Loucy (cell line): Measurements from ENCODE around the gene GRIP1.

ENCODE experiments used
- H2AFZ ChIP-seq: fragments of 200-600 bp; sonication (generic); 2 replicates; pipeline ENCODE4 v1.6.0; 2016; ENCODE audit warnings: antibody characterized with exemption, mild to moderate bottlenecking, low read length, moderate library complexity
- H3F3A ChIP-seq: fragments of 200-600 bp; 2 replicates; pipeline ENCODE4 v1.6.0; 2016; ENCODE audit warnings: antibody characterized with exemption, low read depth, mild to moderate bottlenecking
- H3K27me3 ChIP-seq: fragments of 200-600 bp; sonication (generic); 2 replicates; pipeline ENCODE4 v1.6.1; 2014; ENCODE audit warnings: low read length, mild to moderate bottlenecking; ENCODE audit not compliant: insufficient read depth, poor library complexity, severe bottlenecking
- H3K36me3 ChIP-seq: fragments of 200-600 bp; sonication (generic); 2 replicates; pipeline ENCODE4 v1.6.1; 2016; ENCODE audit warnings: low read length; ENCODE audit not compliant: insufficient read depth
- H3K4me1 ChIP-seq: fragments of 200-600 bp; sonication (generic); 2 replicates; pipeline ENCODE4 v1.5.1; 2014; ENCODE audit warnings: low read length, mild to moderate bottlenecking; ENCODE audit not compliant: insufficient read depth, poor library complexity, severe bottlenecking
- H3K4me2 ChIP-seq: fragments of 200-600 bp; sonication (generic); 2 replicates; pipeline ENCODE4 v1.6.0; 2014; ENCODE audit warnings: antibody characterized with exemption, low read length, low read depth, mild to moderate bottlenecking; ENCODE audit not compliant: poor library complexity, severe bottlenecking
- H3K4me3 ChIP-seq: fragments of 200-600 bp; sonication (generic); 2 replicates; pipeline ENCODE4 v1.5.1; 2014; ENCODE audit warnings: low read length, mild to moderate bottlenecking, mixed read lengths; ENCODE audit not compliant: poor library complexity, severe bottlenecking
- H3K79me2 ChIP-seq: fragments of 200-600 bp; sonication (generic); 2 replicates; pipeline ENCODE4 v1.6.1; 2014; ENCODE audit warnings: low read length; ENCODE audit not compliant: insufficient read depth
- H3K9ac ChIP-seq: fragments of 200-600 bp; sonication (generic); 2 replicates; pipeline ENCODE4 v1.6.0; 2014; ENCODE audit warnings: mild to moderate bottlenecking, low read depth, low read length, moderate library complexity; ENCODE audit not compliant: poor library complexity, severe bottlenecking
- H3K9me2 ChIP-seq: fragments of 200-600 bp; sonication (generic); replicated peaks from 2 replicates; pipeline ENCODE4 v1.6.1; 2016; ENCODE audit warnings: low read depth, low read length, mixed read lengths
- H3K9me3 ChIP-seq: fragments of 200-600 bp; sonication (generic); 2 replicates; pipeline ENCODE4 v1.6.1; 2014; ENCODE audit warnings: mild to moderate bottlenecking, antibody characterized with exemption, low read length, low read depth; ENCODE audit not compliant: insufficient read depth
- H4K20me1 ChIP-seq: fragments of 200-600 bp; sonication (generic); 2 replicates; pipeline ENCODE4 v1.6.0; 2014; ENCODE audit warnings: antibody characterized with exemption, low read length, mild to moderate bottlenecking; ENCODE audit not compliant: insufficient read depth, poor library complexity, severe bottlenecking
- CTCF ChIP-seq: fragments of 200-600 bp; sonication (generic); conservative IDR thresholded peaks from 2 replicates; pipeline ENCODE4 v1.5.1; 2014; ENCODE audit warnings: mild to moderate bottlenecking, antibody characterized with exemption, low read length
- EZH2phosphoT487 ChIP-seq: fragments of 200-600 bp; IDR thresholded peaks from 2 replicates; pipeline ENCODE4 v1.6.1; 2018; ENCODE audit warnings: antibody characterized with exemption, mild to moderate bottlenecking, moderate library complexity, borderline replicate concordance

GRIP1 gene

GRCh38 chr12:66724616-66725015, 45.7 kb upstream of the GRIP1 start:
- Histone ChIP-seq H3K79me2 (no peaks in the 10 kb centered on the region), H4K20me1 (no peaks in the 10 kb centered on the region), H3K36me3 (no peaks in the 10 kb centered on the region), H3K9ac (no peak overlapping the region), H3K4me3 (no peak overlapping the region), H3K27me3 (no peaks in the 10 kb centered on the region), H3F3A (no peaks in the 10 kb centered on the region), H3K9me2 (no peaks in the 10 kb centered on the region), H2AFZ (no peak overlapping the region), H3K4me1 (no peaks in the 10 kb centered on the region), H3K9me3 (no peaks in the 10 kb centered on the region), H3K4me2 (no peak overlapping the region)
- TF ChIP-seq EZH2phosphoT487 (no peak), CTCF (no peak)

GRCh38 chr12:66724026-66724425, 45.1 kb upstream of the GRIP1 start:
- Histone ChIP-seq H3K4me3 (no peak overlapping the region), H3K79me2 (no peaks in the 10 kb centered on the region), H3K9ac (no peak overlapping the region), H4K20me1 (no peaks in the 10 kb centered on the region), H3K4me1 (no peaks in the 10 kb centered on the region), H3K27me3 (no peaks in the 10 kb centered on the region), H3K9me3 (no peaks in the 10 kb centered on the region), H3K9me2 (no peaks in the 10 kb centered on the region), H3F3A (no peaks in the 10 kb centered on the region), H3K36me3 (no peaks in the 10 kb centered on the region), H2AFZ (no peak overlapping the region), H3K4me2 (no peak overlapping the region)
- TF ChIP-seq CTCF (no peak), EZH2phosphoT487 (no peak)

- TF ChIP-seq EZH2phosphoT487 (no peak), CTCF (no peak)
- no peak overlapping the region for H2AFZ ChIP-seq
Observed at GRCh38 chr12:66719862-66720261, 41.0 kb upstream of the GRIP1 start.

More at GRCh38 chr12:66719862-66720261, 41.0 kb upstream of the GRIP1 start:
- H3K27me3 ChIP-seq = no peaks in the 10 kb centered on the region
- no peaks in the 10 kb centered on the region for H4K20me1 ChIP-seq
- no peak overlapping the region for H3K4me3 ChIP-seq
- H3K36me3 ChIP-seq = no peaks in the 10 kb centered on the region
- H3K4me1 ChIP-seq = no peaks in the 10 kb centered on the region
- no peak overlapping the region for H3K4me2 ChIP-seq
- H3K79me2 ChIP-seq = no peaks in the 10 kb centered on the region
- no peak overlapping the region for H3K9ac ChIP-seq
- H3F3A ChIP-seq = no peaks in the 10 kb centered on the region
- no peaks in the 10 kb centered on the region for H3K9me3 ChIP-seq
- no peaks in the 10 kb centered on the region for H3K9me2 ChIP-seq
